Measurements from ENCODE around the gene TDRD9. TPM values are rescaled to one million over a fixed set of nuclear protein-coding genes. Genes with fewer than 3 reads are reported as not detected.

Gene TDRD9
- total RNA-seq, 6 donors from 2014 or later = 3.1 to 7.9 (median 5.1) TPM

GRCh38 chr14:104091061-104091926, 163.0 kb downstream of the TDRD9 start:
- Histone ChIP-seq H3K27ac (no peak overlapping the region), H3K4me1 (peaks cover 0 to 15% (median 10%) of the 10 kb centered on the region in 4 donors), H3K36me3 (no peaks in the 10 kb centered on the region), H3K4me3 (no peak overlapping the region), H3K9me3 (no peaks in the 10 kb centered on the region), H3K27me3 (peaks cover 0 to 2% (median 1%) of the 10 kb centered on the region in 4 donors)
- WGBS, 2 donors = 58 to 67% methylated on average over 13 to 24 of the region's 26 CpGs
- no peak for ATAC-seq (ENCODE audit: low FRiP score in 2 of 2)
- TF ChIP-seq POLR2A (IDR thresholded peaks at IDR 0.05) = no peak
- TF ChIP-seq CTCF (IDR thresholded peaks at IDR 0.05) = no peak
- no peak for TF ChIP-seq POLR2AphosphoS5 (IDR thresholded peaks at IDR 0.05)
- no peak for TF ChIP-seq EP300 (IDR thresholded peaks at IDR 0.05)
- DNase-seq = peak in 1 of 2 donors; percentile 68

- Histone ChIP-seq H3K4me3 (no peak overlapping the region), H3K27ac (no peak overlapping the region), H3K27me3 (no peaks in the 10 kb centered on the region), H3K9me3 (no peaks in the 10 kb centered on the region), H3K4me1 (peaks cover 0 to 14% (median 10%) of the 10 kb centered on the region in 4 donors), H3K36me3 (no peaks in the 10 kb centered on the region)
- TF ChIP-seq POLR2AphosphoS5 (IDR thresholded peaks at IDR 0.05) (no peak), CTCF (IDR thresholded peaks at IDR 0.05) (no peak), EP300 (IDR thresholded peaks at IDR 0.05) (no peak), POLR2A (IDR thresholded peaks at IDR 0.05) (no peak)
- peak in 1 of 2 donors; percentile 83 for DNase-seq
- WGBS, 2 donors = 78 to 86% methylated on average over 5 to 23 of the region's 23 CpGs
- ATAC-seq (ENCODE audit: low FRiP score in 2 of 2) = no peak
Observed at GRCh38 chr14:104091927-104092771, 163.9 kb downstream of the TDRD9 start.

GRCh38 chr14:104092931-104093365, 164.7 kb downstream of the TDRD9 start:
- Histone ChIP-seq H3K36me3 (no peaks in the 10 kb centered on the region), H3K4me1 (peaks cover 0 to 14% (median 10%) of the 10 kb centered on the region in 4 donors), H3K27ac (no peak overlapping the region), H3K27me3 (no peaks in the 10 kb centered on the region), H3K4me3 (no peak overlapping the region), H3K9me3 (no peaks in the 10 kb centered on the region)
- WGBS, 2 donors = 30 to 81% methylated on average over 2 to 11 of the region's 11 CpGs
- DNase-seq (no peak), ATAC-seq (ENCODE audit: low FRiP score in 2 of 2) (no peak)
- TF ChIP-seq EP300 (IDR thresholded peaks at IDR 0.05) (no peak), POLR2A (IDR thresholded peaks at IDR 0.05) (no peak), POLR2AphosphoS5 (IDR thresholded peaks at IDR 0.05) (no peak), CTCF (IDR thresholded peaks at IDR 0.05) (no peak)

GRCh38 chr14:104093366-104094055, 165.3 kb downstream of the TDRD9 start:
- DNase-seq (peak in 1 of 2 donors; percentile 61), ATAC-seq (ENCODE audit: low FRiP score in 2 of 2) (peak in 1 of 2 donors; percentile 31)
- no peak overlapping the region for H3K27ac ChIP-seq
- WGBS, 2 donors = 40 to 59% methylated on average over 5 to 18 of the region's 18 CpGs
- H3K4me3 ChIP-seq = no peak overlapping the region
- H3K4me1 ChIP-seq = peaks cover 0 to 14% (median 10%) of the 10 kb centered on the region in 4 donors
- no peak for TF ChIP-seq POLR2A (IDR thresholded peaks at IDR 0.05)
- no peak for TF ChIP-seq POLR2AphosphoS5 (IDR thresholded peaks at IDR 0.05)
- TF ChIP-seq CTCF (IDR thresholded peaks at IDR 0.05) = no peak
- no peak for TF ChIP-seq EP300 (IDR thresholded peaks at IDR 0.05)
- H3K27me3 ChIP-seq = no peaks in the 10 kb centered on the region
- no peaks in the 10 kb centered on the region for H3K9me3 ChIP-seq
- H3K36me3 ChIP-seq = no peaks in the 10 kb centered on the region
